Measurements from ENCODE around the gene SIPA1L3.

GRCh38 chr19:38115271-38115802 is 208.3 kb downstream of the SIPA1L3 start:
- TF ChIP-seq ZNF8 (CRISPR knock-in tag; IDR thresholded peaks at IDR 0.05) = no peak
- no peak for TF ChIP-seq ZFP30 (CRISPR knock-in tag; IDR thresholded peaks at IDR 0.05)
- TF ChIP-seq ISL1 (CRISPR knock-in tag; IDR thresholded peaks at IDR 0.05) = no peak
- no peak for TF ChIP-seq CREB5 (CRISPR knock-in tag; IDR thresholded peaks at IDR 0.05; ENCODE audit: low read depth)
- no peak for TF ChIP-seq TCF4 (CRISPR knock-in tag; IDR thresholded peaks at IDR 0.05; ENCODE audit: borderline replicate concordance)
- no peak for TF ChIP-seq ARNTL (CRISPR knock-in tag; IDR thresholded peaks at IDR 0.05; ENCODE audit: borderline replicate concordance, low read depth)
- TF ChIP-seq SNAI2 (CRISPR knock-in tag; IDR thresholded peaks at IDR 0.05) = no peak
- TF ChIP-seq POU6F1 (CRISPR knock-in tag; IDR thresholded peaks at IDR 0.05; ENCODE audit: borderline replicate concordance, low read depth) = no peak
- TF ChIP-seq ZFP3 (CRISPR knock-in tag; IDR thresholded peaks at IDR 0.05) = no peak
- TF ChIP-seq, protein P1, sequence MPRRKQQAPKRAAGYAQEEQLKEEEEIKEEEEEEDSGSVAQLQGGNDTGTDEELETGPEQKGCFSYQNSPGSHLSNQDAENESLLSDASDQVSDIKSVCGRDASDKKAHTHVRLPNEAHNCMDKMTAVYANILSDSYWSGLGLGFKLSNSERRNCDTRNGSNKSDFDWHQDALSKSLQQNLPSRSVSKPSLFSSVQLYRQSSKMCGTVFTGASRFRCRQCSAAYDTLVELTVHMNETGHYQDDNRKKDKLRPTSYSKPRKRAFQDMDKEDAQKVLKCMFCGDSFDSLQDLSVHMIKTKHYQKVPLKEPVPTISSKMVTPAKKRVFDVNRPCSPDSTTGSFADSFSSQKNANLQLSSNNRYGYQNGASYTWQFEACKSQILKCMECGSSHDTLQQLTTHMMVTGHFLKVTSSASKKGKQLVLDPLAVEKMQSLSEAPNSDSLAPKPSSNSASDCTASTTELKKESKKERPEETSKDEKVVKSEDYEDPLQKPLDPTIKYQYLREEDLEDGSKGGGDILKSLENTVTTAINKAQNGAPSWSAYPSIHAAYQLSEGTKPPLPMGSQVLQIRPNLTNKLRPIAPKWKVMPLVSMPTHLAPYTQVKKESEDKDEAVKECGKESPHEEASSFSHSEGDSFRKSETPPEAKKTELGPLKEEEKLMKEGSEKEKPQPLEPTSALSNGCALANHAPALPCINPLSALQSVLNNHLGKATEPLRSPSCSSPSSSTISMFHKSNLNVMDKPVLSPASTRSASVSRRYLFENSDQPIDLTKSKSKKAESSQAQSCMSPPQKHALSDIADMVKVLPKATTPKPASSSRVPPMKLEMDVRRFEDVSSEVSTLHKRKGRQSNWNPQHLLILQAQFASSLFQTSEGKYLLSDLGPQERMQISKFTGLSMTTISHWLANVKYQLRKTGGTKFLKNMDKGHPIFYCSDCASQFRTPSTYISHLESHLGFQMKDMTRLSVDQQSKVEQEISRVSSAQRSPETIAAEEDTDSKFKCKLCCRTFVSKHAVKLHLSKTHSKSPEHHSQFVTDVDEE (CRISPR knock-in tag; IDR thresholded peaks at IDR 0.05) = no peak
- TF ChIP-seq, protein P2, sequence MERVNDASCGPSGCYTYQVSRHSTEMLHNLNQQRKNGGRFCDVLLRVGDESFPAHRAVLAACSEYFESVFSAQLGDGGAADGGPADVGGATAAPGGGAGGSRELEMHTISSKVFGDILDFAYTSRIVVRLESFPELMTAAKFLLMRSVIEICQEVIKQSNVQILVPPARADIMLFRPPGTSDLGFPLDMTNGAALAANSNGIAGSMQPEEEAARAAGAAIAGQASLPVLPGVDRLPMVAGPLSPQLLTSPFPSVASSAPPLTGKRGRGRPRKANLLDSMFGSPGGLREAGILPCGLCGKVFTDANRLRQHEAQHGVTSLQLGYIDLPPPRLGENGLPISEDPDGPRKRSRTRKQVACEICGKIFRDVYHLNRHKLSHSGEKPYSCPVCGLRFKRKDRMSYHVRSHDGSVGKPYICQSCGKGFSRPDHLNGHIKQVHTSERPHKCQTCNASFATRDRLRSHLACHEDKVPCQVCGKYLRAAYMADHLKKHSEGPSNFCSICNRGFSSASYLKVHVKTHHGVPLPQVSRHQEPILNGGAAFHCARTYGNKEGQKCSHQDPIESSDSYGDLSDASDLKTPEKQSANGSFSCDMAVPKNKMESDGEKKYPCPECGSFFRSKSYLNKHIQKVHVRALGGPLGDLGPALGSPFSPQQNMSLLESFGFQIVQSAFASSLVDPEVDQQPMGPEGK (CRISPR knock-in tag; IDR thresholded peaks at IDR 0.05; ENCODE audit: borderline replicate concordance) = no peak
- no peak for TF ChIP-seq GLIS3 (CRISPR knock-in tag; IDR thresholded peaks at IDR 0.05)
- TF ChIP-seq OSR1 (CRISPR knock-in tag; IDR thresholded peaks at IDR 0.05) = no peak
